SU-DHL-6 (cell line): Measurements from ENCODE around the gene CCDC179.

Experiments used
- H2AFZ ChIP-seq: fragments of 200-600 bp; sonication (generic); 2 replicates; pipeline ENCODE4 v1.6.1; 2014; ENCODE audit warnings: low read depth, mild to moderate bottlenecking, moderate library complexity, mixed read lengths, antibody characterized with exemption, low read length; ENCODE audit not compliant: severe bottlenecking
- H3F3A ChIP-seq: fragments of 200-600 bp; shearing (Covaris generic); 2 replicates; pipeline ENCODE4 v1.6.0; 2016; ENCODE audit warnings: antibody characterized with exemption, mild to moderate bottlenecking; ENCODE audit not compliant: insufficient read depth
- H3K27ac ChIP-seq: fragments of 200-600 bp; sonication (generic); 2 replicates; pipeline ENCODE4 v1.5.1; 2016; ENCODE audit warnings: low read depth, mild to moderate bottlenecking, low read length, moderate library complexity, mixed read lengths
- H3K27me3 ChIP-seq: fragments of 200-600 bp; sonication (generic), shearing (Covaris generic); 2 replicates; pipeline ENCODE4 v1.6.0; 2014; ENCODE audit warnings: mild to moderate bottlenecking, low read length
- H3K36me3 ChIP-seq: fragments of 200-600 bp; sonication (generic); 2 replicates; pipeline ENCODE4 v1.6.1; 2014; ENCODE audit warnings: mild to moderate bottlenecking, low read length, mixed read lengths
- H3K4me2 ChIP-seq: fragments of 300-600, 200-600 bp; shearing (Covaris generic), sonication (generic); 2 replicates; pipeline ENCODE4 v1.6.0; 2014; ENCODE audit warnings: low read length, low read depth, mild to moderate bottlenecking; ENCODE audit not compliant: poor library complexity, severe bottlenecking
- H3K4me3 ChIP-seq: fragments of 200-600 bp; sonication (generic); 2 replicates; pipeline ENCODE4 v1.5.1; 2014; ENCODE audit warnings: antibody characterized with exemption, low read length, mild to moderate bottlenecking, mixed read lengths; ENCODE audit not compliant: insufficient read depth, poor library complexity, severe bottlenecking
- H3K79me2 ChIP-seq: fragments of 200-600 bp; sonication (generic); 2 replicates; pipeline ENCODE4 v1.6.1; 2014; ENCODE audit warnings: mild to moderate bottlenecking, low read length, moderate library complexity; ENCODE audit not compliant: insufficient read depth
- H3K9ac ChIP-seq: fragments of 200-600 bp; sonication (generic); 2 replicates; pipeline ENCODE4 v1.7.0; 2014; ENCODE audit warnings: mild to moderate bottlenecking, low read length
- H3K9me2 ChIP-seq: fragments of 200-600 bp; sonication (generic); replicated peaks from 2 replicates; pipeline ENCODE4 v1.6.1; 2014; ENCODE audit warnings: low read length; ENCODE audit not compliant: insufficient read depth
- H3K9me3 ChIP-seq: fragments of 200-600 bp; sonication (generic); 2 replicates; pipeline ENCODE4 v1.6.1; 2014; ENCODE audit warnings: low read length, mixed read lengths; ENCODE audit not compliant: insufficient read depth
- H4K20me1 ChIP-seq: fragments of 200-600 bp; sonication (generic); 2 replicates; pipeline ENCODE4 v1.6.1; 2014; ENCODE audit warnings: low read depth, mild to moderate bottlenecking, antibody characterized with exemption, low read length, moderate library complexity, mixed read lengths
- EZH2phosphoT487 ChIP-seq: fragments of 200-600 bp; sonication (generic), shearing (Covaris generic); conservative IDR thresholded peaks from 2 replicates; pipeline ENCODE4 v1.6.1; 2018; ENCODE audit warnings: mild to moderate bottlenecking, antibody characterized with exemption, low read length, moderate library complexity, mixed read lengths
- TF ChIP-seq, protein P1 (sequence below): fragments of 200-600 bp; sonication (generic); IDR thresholded peaks from one replicate; pipeline ENCODE4 v1.5.1; 2017; ENCODE audit warnings: antibody characterized with exemption, mild to moderate bottlenecking, low read length, moderate library complexity; ENCODE audit not compliant: insufficient read depth, poor library complexity, severe bottlenecking

Gene CCDC179

DNA sequence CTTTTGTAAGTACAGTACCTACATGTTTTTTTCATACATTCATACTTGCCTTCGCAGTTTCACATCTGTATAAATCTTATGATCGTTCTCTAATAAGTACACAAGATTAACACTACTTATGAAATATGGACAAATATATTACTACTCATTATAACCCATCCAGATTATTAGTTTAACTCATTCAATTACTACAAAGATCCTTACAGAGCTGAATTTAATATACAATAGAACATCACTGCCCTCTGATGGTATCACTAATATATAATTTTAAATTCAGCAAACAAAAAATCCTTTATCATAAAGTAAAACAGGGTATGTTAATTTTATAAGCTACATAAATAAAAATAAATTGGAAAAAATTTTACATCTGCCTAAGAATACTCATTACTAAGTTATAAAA is 38.1 kb downstream of the CCDC179 start:
- Histone ChIP-seq H4K20me1 (no peaks in the 10 kb centered on the region), H3F3A (no peaks in the 10 kb centered on the region), H3K4me3 (no peak overlapping the region), H3K79me2 (no peaks in the 10 kb centered on the region), H3K4me2 (no peak overlapping the region), H2AFZ (no peak overlapping the region), H3K9me3 (no peaks in the 10 kb centered on the region), H3K27ac (no peak overlapping the region), H3K9me2 (no peaks in the 10 kb centered on the region), H3K36me3 (peaks cover 31% of the 10 kb centered on the region; the same call in 1 of the 2 replicates), H3K27me3 (no peaks in the 10 kb centered on the region), H3K9ac (no peak overlapping the region)
- TF ChIP-seq, protein P1, sequence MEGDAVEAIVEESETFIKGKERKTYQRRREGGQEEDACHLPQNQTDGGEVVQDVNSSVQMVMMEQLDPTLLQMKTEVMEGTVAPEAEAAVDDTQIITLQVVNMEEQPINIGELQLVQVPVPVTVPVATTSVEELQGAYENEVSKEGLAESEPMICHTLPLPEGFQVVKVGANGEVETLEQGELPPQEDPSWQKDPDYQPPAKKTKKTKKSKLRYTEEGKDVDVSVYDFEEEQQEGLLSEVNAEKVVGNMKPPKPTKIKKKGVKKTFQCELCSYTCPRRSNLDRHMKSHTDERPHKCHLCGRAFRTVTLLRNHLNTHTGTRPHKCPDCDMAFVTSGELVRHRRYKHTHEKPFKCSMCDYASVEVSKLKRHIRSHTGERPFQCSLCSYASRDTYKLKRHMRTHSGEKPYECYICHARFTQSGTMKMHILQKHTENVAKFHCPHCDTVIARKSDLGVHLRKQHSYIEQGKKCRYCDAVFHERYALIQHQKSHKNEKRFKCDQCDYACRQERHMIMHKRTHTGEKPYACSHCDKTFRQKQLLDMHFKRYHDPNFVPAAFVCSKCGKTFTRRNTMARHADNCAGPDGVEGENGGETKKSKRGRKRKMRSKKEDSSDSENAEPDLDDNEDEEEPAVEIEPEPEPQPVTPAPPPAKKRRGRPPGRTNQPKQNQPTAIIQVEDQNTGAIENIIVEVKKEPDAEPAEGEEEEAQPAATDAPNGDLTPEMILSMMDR: no peak
- no peak for TF ChIP-seq EZH2phosphoT487

DNA sequence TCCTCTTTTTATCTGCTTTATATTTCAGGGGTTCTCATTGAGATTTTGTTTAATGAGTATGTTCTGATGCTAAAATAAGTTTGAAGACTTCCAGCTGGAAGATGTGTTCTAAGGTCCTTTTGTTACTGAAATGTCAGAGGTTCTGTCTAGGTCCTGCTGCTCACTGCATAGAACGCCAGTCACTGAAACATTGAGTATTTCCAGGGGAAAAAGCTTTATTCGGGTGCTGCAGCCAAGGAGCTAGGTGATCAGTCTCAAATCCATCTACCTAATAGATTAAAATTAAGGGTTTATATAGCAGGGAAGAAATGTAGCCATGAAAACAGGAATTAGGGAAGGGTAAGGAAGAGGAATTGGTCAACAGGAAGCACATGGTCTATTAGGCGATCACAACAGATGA is 50.4 kb downstream of the CCDC179 start:
- Histone ChIP-seq H3K27me3 (no peaks in the 10 kb centered on the region), H3K9me2 (no peaks in the 10 kb centered on the region), H3K9me3 (peaks cover 5% of the 10 kb centered on the region; the same call in 1 of the 2 replicates), H3K9ac (no peak overlapping the region), H3K4me3 (no peak overlapping the region), H3K79me2 (no peaks in the 10 kb centered on the region), H3K27ac (no peak overlapping the region), H2AFZ (no peak overlapping the region), H3K4me2 (no peak overlapping the region), H3F3A (no peaks in the 10 kb centered on the region), H4K20me1 (no peaks in the 10 kb centered on the region), H3K36me3 (no peaks in the 10 kb centered on the region)
- no peak for TF ChIP-seq EZH2phosphoT487
- TF ChIP-seq, protein P1: no peak

DNA sequence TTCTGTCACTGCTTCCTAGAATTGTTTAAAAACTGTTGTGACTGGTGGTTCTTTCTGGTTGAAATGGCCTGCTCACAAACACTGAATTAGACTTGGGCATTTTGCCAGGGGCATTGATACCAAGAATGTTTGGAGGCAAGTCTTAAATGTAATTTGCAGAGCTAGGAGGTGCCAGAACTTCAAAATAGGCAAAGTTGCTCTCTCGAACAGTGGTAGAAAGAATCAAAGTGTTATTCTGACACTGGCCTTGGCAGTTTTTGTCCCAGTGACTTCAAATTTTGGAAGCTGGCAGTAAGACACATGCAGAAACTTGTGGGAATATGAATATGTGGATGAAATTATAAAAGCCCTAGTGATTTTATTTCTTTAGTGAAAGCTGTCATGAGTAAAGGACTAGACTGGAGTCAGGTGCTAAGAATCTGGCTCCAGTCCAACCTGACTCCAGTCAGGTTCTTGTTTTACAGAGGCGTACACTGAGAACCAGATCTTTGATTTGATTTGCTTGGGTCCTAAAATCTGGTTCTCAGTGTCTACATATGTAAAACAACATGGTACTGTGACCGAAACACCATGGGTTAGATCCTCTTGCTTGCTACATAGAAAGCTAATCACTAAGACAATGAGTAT is 51.6 kb downstream of the CCDC179 start:
- Histone ChIP-seq H3K9me3 (peaks cover 5% of the 10 kb centered on the region; the same call in 1 of the 2 replicates), H3K27ac (no peak overlapping the region), H2AFZ (no peak overlapping the region), H3K9ac (no peak overlapping the region), H3K27me3 (no peaks in the 10 kb centered on the region), H3K79me2 (no peaks in the 10 kb centered on the region), H4K20me1 (no peaks in the 10 kb centered on the region), H3K4me3 (no peak overlapping the region), H3K4me2 (no peak overlapping the region), H3F3A (no peaks in the 10 kb centered on the region), H3K9me2 (no peaks in the 10 kb centered on the region), H3K36me3 (no peaks in the 10 kb centered on the region)
- no peak for TF ChIP-seq EZH2phosphoT487
- TF ChIP-seq, protein P1: no peak
